HG02623 (cell line): ENCODE results near the gene DNAH8.

ENCODE experiments used
- ATAC-seq: cut with Tn5 transposase; IDR thresholded peaks from one replicate; pipeline ENCODE4 v1.9.1; 2021; ENCODE audit warnings: moderate library complexity; ENCODE audit not compliant: unreplicated experiment

DNAH8 gene

GRCh38 chr6:39065561-39065960, 350.4 kb downstream of the DNAH8 start:
- no peak for ATAC-seq

DNA sequence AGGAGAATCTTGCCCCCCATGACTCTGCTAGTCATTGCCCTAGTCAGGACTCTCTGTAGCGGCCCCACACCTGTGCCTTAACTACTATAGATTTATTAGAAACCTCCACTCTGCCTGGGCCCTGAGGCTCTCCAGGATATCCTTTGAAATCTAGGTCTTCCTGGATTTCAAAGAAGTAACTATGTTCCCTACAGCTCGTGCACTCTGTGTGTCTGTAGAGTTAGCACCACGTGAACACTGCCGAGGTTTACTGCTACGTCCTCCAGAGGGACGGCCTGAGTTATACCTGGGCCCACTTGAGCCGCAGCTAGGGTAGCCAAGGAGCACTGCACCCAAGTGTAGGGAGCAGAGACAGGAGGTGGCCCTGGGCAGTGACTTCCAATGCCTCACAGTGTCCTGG, 353.3 kb downstream of the DNAH8 start:
- no peak for ATAC-seq

DNA sequence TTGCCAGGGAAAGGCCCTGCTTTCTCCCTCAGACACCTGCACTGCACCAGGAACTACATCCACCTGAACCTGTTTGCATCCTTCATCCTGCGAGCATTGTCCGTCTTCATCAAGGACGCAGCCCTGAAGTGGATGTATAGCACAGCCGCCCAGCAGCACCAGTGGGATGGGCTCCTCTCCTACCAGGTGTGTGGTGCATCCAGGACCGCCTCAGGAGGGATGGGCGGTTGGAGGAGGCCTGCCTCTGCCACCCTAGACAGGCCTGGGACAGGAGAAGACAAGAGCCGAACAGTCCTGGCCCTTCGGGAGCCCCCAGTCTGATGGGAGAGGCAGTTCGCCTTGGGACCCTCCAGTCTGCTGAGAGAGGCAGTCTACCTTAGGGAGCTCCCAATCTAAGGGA, 357.7 kb downstream of the DNAH8 start:
- no peak for ATAC-seq

DNA sequence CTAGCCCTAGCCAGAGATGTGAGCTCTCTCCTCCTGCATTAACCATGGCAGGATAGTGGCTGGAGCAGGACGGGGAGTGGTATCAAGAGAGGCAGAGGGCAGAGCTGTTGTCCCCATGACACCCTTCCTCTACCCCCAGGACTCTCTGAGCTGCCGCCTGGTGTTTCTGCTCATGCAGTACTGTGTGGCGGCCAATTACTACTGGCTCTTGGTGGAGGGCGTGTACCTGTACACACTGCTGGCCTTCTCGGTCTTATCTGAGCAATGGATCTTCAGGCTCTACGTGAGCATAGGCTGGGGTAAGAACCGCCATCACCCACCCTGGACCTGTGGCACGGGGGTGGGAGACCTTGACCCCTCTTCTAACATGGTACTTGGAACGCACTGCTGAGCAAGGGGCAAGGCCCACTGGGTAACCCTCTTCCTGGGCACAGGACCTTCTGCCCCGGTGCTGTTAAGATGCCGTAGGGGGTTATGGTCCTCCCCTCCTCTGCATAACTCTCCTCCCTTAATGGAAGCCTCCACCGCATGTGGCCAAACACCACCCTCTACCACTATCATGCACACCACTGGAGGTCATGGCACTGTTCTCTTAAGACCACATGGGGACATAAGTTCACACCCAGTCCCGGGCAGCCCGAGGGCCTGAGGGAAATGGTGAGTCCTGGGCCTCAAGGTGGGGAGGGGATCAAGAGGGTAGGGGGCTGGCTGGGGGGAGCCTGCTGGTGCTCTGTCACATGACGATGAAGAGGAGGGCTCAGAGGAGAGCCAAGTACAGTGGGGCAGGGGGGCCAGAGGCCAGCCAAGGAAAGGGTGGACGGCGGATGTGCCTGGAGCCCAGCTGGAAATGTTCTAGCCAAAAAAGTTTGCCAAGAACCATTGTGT, 358.6 kb downstream of the DNAH8 start:
- no peak for ATAC-seq

GRCh38 chr6:39074486-39074885, 359.4 kb downstream of the DNAH8 start:
- no peak for ATAC-seq

GRCh38 chr6:39075010-39075686, 360.0 kb downstream of the DNAH8 start:
- no peak for ATAC-seq

DNA sequence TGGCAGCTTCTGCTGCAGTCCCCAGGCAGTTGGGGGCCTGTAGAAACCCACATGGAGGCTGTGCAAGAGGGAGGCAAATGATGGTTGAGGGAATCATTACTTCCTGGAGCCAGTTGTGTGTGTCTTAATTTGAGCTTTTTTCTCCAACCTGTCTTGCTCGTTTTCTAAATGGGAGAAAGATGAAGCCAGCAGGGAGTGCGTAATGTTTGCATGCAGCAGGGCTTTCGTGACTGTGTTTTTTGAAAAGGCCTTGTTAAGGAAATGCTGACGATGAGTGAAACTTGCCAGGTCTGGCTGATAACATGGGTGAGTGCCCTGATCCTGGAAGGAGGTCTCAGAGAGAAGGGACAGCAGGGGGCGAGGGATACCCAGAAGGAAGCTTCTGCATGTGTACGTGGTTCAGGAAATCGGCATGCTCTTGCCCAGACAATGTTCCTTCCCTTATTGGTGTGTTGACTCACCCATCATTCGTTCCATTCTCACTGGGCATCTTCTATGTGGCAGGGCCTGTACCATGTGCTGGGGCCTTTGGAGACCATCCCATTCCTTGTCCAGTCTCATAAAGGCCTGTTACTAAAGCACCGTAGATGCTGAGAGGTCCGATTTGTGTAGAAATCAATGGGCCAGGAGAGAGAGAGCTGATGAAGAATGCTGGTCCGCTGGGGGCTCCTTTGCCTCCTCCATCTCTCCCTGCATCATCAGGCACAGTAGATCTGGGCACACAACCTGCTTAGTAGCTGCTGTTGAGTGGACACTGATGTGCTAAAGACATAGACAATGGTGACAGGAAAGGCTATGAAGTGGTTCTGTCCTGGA, 360.9 kb downstream of the DNAH8 start:
- no peak for ATAC-seq

GRCh38 chr6:39076623-39077535, 361.8 kb downstream of the DNAH8 start:
- ATAC-seq = no peak

DNA sequence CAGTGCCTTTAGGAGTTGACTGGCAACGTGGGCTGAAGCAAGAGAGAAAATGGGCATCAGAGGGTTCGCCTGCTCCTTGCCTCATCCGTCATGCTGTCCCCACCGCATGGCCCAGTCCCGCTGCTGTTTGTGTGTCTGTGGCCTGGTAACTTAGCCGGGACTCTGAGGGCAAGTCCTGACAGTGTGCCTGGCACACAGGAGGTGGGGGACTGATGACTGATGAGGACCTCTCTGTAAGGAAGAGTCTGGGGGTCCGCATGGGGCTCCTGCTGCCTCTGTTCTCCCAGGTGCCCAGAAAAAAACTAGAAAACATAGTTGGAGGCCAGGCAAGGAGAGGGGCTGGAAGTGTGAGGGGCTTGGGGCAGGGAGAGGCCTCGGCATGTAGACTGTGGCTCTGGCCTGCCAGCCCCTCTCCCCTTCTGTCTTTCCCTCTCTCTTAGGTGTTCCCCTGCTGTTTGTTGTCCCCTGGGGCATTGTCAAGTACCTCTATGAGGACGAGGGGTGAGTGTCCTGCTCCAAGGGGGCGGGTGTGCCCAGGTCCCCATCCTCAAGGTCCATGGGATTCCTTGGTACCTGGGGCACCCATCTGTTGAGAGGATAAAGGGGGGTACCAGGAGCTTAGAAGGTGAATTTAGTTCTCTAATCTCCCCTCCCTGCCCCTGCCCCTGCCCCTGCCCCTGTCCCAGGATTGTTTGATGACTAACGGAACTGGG, 362.9 kb downstream of the DNAH8 start:
- ATAC-seq = no peak

GRCh38 chr6:39078695-39079094, 363.6 kb downstream of the DNAH8 start:
- no peak for ATAC-seq

GRCh38 chr6:39079197-39080125, 364.4 kb downstream of the DNAH8 start:
- ATAC-seq = no peak
